SU-DHL-6 (cell line): ENCODE results near the gene PPP2R2C.

Experiments used
- EZH2phosphoT487 ChIP-seq: fragments of 200-600 bp; sonication (generic), shearing (Covaris generic); conservative IDR thresholded peaks from 2 replicates; pipeline ENCODE4 v1.6.1; 2018; ENCODE audit warnings: mild to moderate bottlenecking, antibody characterized with exemption, low read length, moderate library complexity, mixed read lengths
- TF ChIP-seq, protein P1 (sequence below): fragments of 200-600 bp; sonication (generic); IDR thresholded peaks from one replicate; pipeline ENCODE4 v1.5.1; 2017; ENCODE audit warnings: antibody characterized with exemption, mild to moderate bottlenecking, low read length, moderate library complexity; ENCODE audit not compliant: insufficient read depth, poor library complexity, severe bottlenecking

DNA sequence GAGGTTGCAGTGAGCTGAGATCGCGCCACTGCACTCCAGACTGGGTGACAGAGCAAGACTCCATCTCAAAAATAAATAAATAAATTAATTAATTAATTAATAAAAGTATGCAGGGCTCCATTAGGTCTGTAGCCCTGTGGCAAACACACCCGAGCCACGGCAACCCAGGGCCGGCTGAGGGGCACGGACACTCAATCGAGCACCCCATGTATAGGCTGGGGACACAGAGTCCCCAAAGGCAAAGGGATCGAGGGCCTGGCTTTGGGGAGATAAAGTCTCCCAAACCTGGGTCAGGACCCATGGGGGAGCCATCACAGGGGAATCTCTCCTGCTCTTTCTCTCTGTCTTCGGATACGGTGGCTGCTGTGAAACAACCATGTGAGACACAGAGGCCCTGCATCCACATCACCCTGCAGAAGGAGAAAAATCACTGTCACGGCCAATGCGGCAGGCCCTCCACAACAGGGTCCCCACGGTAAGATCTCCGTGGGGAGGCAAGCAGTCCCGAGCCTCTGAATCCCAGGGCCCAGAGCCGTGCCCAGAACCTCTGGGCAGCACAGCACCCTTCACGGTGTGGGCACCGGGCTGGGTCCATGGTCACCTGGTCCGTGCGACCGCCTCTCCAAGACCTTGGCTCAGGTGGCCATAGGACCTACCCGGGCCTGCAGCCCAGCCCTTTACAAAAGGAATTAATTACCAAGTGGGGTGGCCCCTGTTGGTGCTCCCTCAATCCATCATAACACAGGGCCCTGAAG, 121.0 kb downstream of the PPP2R2C start:
- TF ChIP-seq, protein P1, sequence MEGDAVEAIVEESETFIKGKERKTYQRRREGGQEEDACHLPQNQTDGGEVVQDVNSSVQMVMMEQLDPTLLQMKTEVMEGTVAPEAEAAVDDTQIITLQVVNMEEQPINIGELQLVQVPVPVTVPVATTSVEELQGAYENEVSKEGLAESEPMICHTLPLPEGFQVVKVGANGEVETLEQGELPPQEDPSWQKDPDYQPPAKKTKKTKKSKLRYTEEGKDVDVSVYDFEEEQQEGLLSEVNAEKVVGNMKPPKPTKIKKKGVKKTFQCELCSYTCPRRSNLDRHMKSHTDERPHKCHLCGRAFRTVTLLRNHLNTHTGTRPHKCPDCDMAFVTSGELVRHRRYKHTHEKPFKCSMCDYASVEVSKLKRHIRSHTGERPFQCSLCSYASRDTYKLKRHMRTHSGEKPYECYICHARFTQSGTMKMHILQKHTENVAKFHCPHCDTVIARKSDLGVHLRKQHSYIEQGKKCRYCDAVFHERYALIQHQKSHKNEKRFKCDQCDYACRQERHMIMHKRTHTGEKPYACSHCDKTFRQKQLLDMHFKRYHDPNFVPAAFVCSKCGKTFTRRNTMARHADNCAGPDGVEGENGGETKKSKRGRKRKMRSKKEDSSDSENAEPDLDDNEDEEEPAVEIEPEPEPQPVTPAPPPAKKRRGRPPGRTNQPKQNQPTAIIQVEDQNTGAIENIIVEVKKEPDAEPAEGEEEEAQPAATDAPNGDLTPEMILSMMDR = no peak
- TF ChIP-seq EZH2phosphoT487 = no peak
